GM19324 (cell line): ENCODE results near the gene ASS1.

Experiments
- ATAC-seq: cut with Tn5 transposase; IDR thresholded peaks from one replicate; pipeline ENCODE4 v1.9.1; 2021; ENCODE audit warnings: mild to moderate bottlenecking, moderate library complexity; ENCODE audit not compliant: unreplicated experiment, low FRiP score

Gene ASS1

GRCh38 chr9:130526193-130526853, 81.6 kb downstream of the ASS1 start:
- ATAC-seq = no peak

GRCh38 chr9:130526854-130527650, 82.3 kb downstream of the ASS1 start:
- ATAC-seq = no peak

GRCh38 chr9:130527651-130528310, 83.0 kb downstream of the ASS1 start:
- no peak for ATAC-seq

- no peak for ATAC-seq
These were observed 83.9 kb downstream of the ASS1 start for GRCh38 chr9:130528674-130529073.

- no peak for ATAC-seq
These were observed 86.2 kb downstream of the ASS1 start for GRCh38 chr9:130530938-130531337.

DNA sequence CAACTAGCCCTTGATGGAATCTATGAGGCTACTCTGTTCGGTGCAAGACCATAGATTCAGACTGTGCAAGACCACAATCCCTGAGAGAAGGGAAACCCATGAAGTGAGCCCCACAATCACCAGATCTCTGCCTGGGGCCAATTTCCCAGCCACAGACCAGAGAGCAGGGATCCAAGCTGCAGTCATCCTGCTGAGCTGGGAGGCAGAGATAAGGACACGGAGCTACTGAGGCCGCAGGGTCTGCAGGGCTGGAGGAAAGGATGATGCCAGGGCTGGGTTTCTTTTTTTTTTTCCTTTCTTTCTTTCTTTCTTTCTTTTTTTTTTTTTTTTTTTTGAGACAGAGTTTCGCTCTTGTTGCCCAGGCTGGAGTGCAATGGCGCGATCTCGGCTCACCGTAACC, 86.9 kb downstream of the ASS1 start:
- no peak for ATAC-seq

GRCh38 chr9:130532426-130533080, 87.8 kb downstream of the ASS1 start:
- no peak for ATAC-seq

DNA sequence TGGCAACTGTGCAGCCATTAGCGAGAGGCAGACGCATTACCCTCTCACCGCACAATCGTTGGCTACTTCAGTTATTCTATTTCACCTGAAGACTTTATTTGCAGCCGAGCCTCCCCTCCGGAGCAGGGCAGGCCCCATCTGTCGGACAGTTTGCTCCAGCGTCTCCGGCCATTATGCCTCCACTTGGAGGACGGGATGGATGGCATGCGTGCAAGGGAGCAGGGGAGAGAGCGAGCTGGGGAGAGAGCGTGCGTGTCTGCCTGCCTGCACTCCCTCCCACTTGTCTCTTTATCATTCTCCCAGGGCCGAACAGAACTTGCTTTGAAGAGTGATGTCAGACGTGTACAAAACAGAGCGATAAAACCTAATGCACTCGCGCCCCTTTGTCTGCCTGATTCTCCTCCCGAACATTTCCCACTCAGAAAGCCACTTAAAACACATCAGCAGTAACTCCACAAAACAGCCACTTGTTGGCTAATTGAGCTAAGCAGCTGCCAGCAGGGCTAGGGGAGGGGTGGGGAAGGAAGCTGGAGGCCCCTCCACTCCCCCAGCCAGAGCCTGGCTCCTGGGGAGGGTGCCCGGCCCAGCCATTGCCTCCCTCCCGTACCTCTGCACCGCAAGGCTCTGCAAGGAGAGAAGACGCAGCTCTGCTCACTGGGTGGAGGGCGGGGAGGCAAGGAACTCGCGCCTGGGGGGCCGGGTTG, 91.2 kb downstream of the ASS1 start:
- ATAC-seq = no peak

DNA sequence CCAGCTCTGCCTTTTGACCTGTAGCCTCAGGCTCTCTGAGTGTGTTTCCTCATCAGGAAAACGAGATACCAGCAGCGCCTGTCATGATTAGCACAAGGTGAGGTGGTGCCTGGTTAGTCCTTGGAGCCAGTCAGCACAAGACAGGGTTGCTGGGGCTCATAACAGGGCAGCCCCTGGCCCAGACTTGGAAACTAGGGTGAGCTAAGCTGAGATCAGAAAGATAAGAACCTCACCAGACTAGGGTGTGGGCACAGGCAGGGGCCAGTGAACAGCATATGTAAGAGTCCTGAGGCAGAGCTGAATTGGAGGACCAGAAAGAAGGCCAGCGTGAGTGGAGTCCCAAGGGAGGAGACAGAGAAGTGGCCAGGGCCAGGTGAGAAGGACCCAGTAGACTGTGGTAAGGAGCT, 91.9 kb downstream of the ASS1 start:
- ATAC-seq = no peak

- no peak for ATAC-seq
These were observed 92.7 kb downstream of the ASS1 start for GRCh38 chr9:130537346-130538050.

DNA sequence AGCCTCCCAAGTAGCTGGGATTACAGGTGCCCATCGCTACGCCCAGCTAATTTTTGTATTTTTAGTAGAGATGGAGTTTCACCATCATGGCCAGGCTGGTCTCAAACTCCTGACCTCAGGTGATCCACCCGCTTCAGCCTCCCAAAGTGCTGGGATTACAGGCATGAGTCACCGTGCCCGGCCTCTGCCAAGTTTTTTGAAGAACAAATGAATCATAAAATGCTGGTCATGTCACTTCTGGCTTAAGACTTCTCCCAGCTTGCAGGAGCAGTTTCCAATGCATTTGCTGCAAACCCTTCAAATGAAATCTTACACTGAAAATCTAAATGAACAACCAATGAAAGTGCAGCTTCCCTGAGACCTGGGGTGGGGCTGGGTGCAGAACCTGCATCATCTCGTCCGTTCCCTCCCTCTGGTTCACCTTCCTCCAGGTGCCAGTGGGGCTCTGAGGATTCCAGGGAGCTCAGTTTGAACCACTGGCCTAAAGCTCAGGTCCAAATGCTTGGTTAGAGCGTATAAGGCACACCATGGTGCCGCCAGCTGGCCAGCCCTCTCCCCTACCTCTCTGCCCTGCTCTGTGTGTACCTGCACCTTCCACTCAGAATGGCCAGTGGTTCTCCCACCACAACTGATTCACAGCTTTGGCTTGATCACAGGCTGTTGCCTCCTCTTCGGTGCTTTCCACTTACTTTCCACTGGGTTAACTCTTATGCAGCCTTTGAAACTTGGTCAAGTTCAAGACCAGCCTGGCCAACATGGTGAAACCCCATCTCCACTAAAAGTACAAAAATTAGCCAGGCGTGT, 94.9 kb downstream of the ASS1 start:
- ATAC-seq = no peak

DNA sequence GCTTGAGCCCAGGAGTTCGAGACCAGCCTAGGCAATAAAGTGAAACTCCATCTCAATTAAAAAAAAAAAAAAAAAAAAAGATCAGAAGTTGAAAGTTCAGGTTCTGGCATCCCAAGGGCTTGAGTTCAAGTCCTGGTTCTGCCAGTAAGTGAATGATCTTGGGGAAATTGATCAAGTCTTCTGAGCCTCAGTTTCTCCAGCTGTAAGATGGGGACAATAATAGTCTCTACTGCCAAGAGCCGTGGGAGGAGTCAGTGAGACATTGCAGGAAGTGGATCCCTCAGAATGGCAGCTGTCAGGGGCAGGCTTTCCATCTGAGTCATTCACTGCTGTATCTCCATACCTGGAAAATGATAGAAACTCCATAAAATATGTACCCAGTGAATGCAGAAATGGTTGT, 96.8 kb downstream of the ASS1 start:
- no peak for ATAC-seq

GRCh38 chr9:130542038-130542437, 97.3 kb downstream of the ASS1 start:
- ATAC-seq = no peak

DNA sequence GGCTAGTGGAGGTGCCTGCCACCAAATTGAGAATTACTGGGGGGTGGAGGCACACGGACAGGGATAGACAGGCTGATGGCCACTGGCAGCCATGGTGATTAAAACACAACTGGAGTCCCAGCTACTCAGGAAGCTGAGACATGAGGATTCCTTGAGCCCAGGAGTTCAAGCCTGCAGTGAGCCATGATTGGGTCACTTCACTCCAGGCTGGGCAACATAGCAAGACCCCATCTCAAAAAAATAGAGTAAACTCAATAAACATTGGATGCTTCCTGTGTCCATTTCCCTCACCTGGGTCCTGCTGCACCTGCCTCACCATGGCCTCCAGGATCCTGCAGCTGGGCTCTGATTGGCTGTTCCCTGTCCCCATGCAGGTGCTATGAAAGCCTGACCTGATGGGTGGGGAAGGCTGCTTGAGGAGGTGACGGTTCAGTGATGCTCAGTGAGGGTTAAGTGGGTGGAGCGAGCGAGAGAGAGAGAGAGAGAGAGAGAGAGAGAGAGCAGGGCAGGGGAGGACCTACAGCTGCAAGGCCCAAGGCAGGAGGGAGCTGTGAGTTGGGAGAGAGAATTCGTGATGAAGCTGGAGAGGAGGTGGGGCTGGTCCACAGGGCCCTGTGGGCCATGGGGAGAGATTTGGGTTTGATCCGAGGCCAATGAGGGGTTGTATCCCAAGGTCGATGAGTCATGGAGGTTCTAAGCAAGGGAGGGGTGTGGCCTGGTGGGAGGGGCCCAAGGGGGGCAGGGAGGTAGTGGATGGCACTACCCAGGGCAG, 97.9 kb downstream of the ASS1 start:
- no peak for ATAC-seq

- ATAC-seq = no peak
These were observed 98.6 kb downstream of the ASS1 start for GRCh38 chr9:130543368-130543767.

- no peak for ATAC-seq
These were observed 99.1 kb downstream of the ASS1 start for GRCh38 chr9:130543859-130544258.

- no peak for ATAC-seq
These were observed 99.6 kb downstream of the ASS1 start for GRCh38 chr9:130544364-130544763.

GRCh38 chr9:130548103-130548502, 103.3 kb downstream of the ASS1 start:
- no peak for ATAC-seq
